Thymus (tissue), 11 donors: Measurements from ENCODE around the gene CDCA7. TPM values are rescaled to one million over a fixed set of nuclear protein-coding genes. Genes with fewer than 3 reads are reported as not detected.
"Not testable (repeated sequence)": the region's sequence is repeated elsewhere in the genome, so short reads cannot be mapped to it uniquely, and the experiment has no call there.

Experiments
- DNase-seq, 9 donors: peaks; one replicate each; pipeline ENCODE4 v3.0.0-alpha.2; 2013; ENCODE audit warnings: low spot score in 9 of 9, low read depth in 6 of 9, missing footprints in 1 of 9
- H3K27ac ChIP-seq, 2 donors: one replicate each; pipeline ENCODE4 v1.5.1; 2013; ENCODE audit warnings: control low read depth in 1 of 2, low read depth in 1 of 2, low read length in 1 of 2, mild to moderate bottlenecking in 1 of 2, moderate library complexity in 1 of 2
- H3K27me3 ChIP-seq, 2 donors: one replicate each; pipeline ENCODE4 v1.5.1; 2013; ENCODE audit warnings: low read length in 1 of 2; ENCODE audit not compliant: control insufficient read depth in 2 of 2, insufficient read depth in 1 of 2
- H3K36me3 ChIP-seq, 2 donors: one replicate each; pipeline ENCODE4 v1.5.1; 2013; ENCODE audit warnings: low read length in 1 of 2, mild to moderate bottlenecking in 1 of 2, moderate library complexity in 1 of 2; ENCODE audit not compliant: control insufficient read depth in 2 of 2, insufficient read depth in 2 of 2
- H3K4me1 ChIP-seq, 2 donors: one replicate each; pipeline ENCODE4 v1.5.1; 2013; ENCODE audit warnings: low read length in 2 of 2; ENCODE audit not compliant: control insufficient read depth in 2 of 2, insufficient read depth in 2 of 2
- H3K4me3 ChIP-seq, 2 donors: one replicate each; pipeline ENCODE4 v1.5.1; 2013; ENCODE audit warnings: low read length in 2 of 2, control low read depth in 1 of 2, mild to moderate bottlenecking in 1 of 2
- H3K9me3 ChIP-seq, 2 donors: one replicate each; pipeline ENCODE4 v1.5.1; 2013; ENCODE audit warnings: low read length in 1 of 2, mild to moderate bottlenecking in 1 of 2; ENCODE audit not compliant: control insufficient read depth in 2 of 2, insufficient read depth in 1 of 2
- WGBS: extraction: QIAGEN DNeasy Blood & Tissue Kit; methylation state at CpG from one replicate; pipeline ENCODE4 v1.1.7; 2013; 5-methylcytosine and 5-hydroxymethylcytosine counted together
- polyA plus RNA-seq: library from polyadenylated mRNA; stranded (reverse); fragments of 200-250 nt; gene quantifications from one replicate; pipeline ENCODE4 v1.2.3, GENCODE V29; 2013
- total RNA-seq: library from RNA; stranded (reverse); fragments of 120-200 nt; gene quantifications from one replicate; pipeline ENCODE4 v1.2.4, GENCODE V29; 2013
- donor health status: healthy.

The CDCA7 gene
- total and polyA plus RNA-seq, 2 donors, result 42.9 to 44.7 TPM

DNA sequence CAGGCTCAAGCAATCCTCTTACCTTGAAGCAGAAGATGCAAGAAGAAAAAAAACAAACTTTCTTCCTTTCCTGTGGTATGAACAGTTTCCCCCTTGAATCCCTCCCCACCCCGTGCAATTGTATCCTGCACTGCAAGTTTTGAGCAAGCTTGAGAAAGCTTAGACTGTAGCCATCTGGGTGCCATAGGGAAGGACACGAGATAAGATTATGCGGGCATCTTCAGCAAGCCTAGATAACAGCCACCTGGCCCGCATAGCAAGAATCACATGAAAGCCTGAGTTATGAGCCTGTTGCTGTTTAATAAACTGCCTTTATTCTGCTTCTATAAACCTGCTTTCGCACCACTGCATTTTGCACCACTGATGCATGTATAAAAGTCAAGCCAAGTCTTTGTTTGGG lies 27.3 kb upstream of the CDCA7 start:
- Histone ChIP-seq H3K36me3 (no peaks in the 10 kb centered on the region), H3K9me3 (peaks cover 3 to 13% of the 10 kb centered on the region in 2 donors), H3K4me3 (no peak overlapping the region), H3K27ac (no peak overlapping the region), H3K4me1 (no peaks in the 10 kb centered on the region), H3K27me3 (no peaks in the 10 kb centered on the region)
- 97% methylated on average over 5 of the region's 5 CpGs for whole genome bisulfite sequencing
- no peak for DNase-seq

DNA sequence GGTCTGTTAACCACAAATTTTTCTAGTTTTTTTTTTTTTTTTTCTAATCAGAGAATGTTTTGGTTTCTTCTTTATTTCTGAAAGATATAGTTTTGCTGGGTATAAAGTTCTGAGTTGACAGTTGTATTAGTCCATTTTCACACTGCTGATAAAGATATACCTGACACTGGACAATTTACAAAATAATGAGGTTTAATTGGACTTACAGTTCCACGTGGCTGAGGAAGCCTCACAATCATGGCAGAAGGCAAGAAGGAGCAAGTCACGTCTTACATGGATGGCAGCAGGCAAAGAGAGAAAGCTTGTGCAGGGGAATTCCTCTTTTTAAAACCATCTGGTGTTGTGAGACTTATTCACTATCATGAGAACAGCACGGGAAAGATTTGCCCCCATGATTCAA lies 21.7 kb upstream of the CDCA7 start:
- not testable (repeated sequence) for DNase-seq, H3K27ac ChIP-seq, H3K36me3 ChIP-seq, H3K27me3 ChIP-seq, H3K4me3 ChIP-seq, H3K4me1 ChIP-seq
- peaks cover 1 to 11% of the 10 kb centered on the region in 2 donors for H3K9me3 ChIP-seq
- 77% methylated on average over 3 of the region's 3 CpGs for WGBS

DNA sequence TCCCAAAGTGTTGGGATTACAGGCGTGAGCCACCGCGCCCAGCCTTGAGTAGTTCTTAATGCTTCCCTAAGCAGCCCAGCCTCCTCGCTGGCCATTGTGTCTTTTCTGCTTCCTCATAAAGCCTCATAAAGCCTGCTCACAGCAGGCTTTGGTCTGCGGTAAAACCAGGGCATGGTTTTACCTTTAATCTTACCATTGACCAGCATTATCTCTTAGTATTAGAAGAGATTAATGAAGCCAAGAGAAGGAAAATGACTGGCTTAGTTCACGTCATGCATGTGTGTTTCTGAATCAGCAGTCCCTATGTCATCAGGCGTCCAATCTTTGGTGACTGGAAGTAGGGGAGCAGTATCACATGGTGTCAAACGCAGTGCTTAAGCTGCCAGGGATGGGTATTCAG lies 14.9 kb upstream of the CDCA7 start:
- H3K9me3 ChIP-seq, result no peaks in the 10 kb centered on the region
- H3K4me1 ChIP-seq, result no peaks in the 10 kb centered on the region
- H3K27me3 ChIP-seq, result no peaks in the 10 kb centered on the region
- H3K36me3 ChIP-seq, result no peaks in the 10 kb centered on the region
- no peak for DNase-seq
- H3K4me3 ChIP-seq, result no peak overlapping the region
- over 99% methylated on average over 8 of the region's 8 CpGs for WGBS
- no peak overlapping the region for H3K27ac ChIP-seq

DNA sequence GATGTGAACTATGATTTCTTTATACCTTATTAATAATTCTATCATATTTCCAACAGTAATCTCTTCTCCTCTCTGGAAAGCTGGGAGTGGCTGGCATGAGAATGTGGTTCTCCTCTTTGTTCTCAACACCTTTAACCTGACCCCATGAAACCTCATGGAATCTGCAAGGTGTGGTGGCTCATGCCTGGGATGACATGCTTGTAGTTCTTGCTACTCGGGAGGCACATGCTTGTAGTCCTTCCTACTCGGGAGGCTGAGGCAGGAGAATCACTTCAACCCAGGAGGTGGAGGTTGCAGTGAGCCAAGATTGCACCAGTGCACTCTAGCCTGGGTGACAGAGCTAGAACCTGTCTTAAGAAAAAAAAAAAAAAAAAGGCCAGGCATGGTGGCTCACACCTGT lies 10.8 kb upstream of the CDCA7 start:
- no peak overlapping the region for H3K27ac ChIP-seq
- peaks cover 0 to 15% of the 10 kb centered on the region in 2 donors for H3K9me3 ChIP-seq
- H3K36me3 ChIP-seq, result no peaks in the 10 kb centered on the region
- no peak for DNase-seq
- no peaks in the 10 kb centered on the region for H3K27me3 ChIP-seq
- 97% methylated on average over 2 of the region's 2 CpGs for WGBS
- H3K4me1 ChIP-seq, result no peaks in the 10 kb centered on the region
- H3K4me3 ChIP-seq, result no peak overlapping the region

DNA sequence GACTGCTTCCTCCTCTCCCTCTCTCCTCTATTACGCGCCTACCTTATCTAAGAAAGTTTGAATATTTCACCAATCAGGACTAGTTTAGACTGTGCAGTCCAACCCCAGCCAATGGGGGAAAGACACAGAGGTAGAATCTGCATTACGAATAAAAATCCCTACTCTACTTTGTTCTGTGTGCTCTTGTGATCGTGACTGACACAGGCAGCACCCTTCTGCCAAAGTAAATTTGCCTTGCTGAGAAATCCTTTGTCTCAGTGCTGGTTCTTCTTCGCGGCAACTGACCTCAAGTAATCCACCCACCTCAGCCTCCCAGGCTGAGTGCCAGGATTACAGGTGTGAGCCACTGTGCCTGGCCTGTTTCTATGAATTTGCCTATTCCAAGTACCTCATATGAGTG lies 8.6 kb upstream of the CDCA7 start:
- Histone ChIP-seq H3K4me1 (peaks cover 2 to 5% of the 10 kb centered on the region in 2 donors), H3K9me3 (peaks cover 0 to 15% of the 10 kb centered on the region in 2 donors), H3K27ac (no peak overlapping the region), H3K4me3 (no peak overlapping the region), H3K27me3 (no peaks in the 10 kb centered on the region), H3K36me3 (no peaks in the 10 kb centered on the region)
- WGBS, result 93% methylated on average over 6 of the region's 6 CpGs
- DNase-seq, result no peak

DNA sequence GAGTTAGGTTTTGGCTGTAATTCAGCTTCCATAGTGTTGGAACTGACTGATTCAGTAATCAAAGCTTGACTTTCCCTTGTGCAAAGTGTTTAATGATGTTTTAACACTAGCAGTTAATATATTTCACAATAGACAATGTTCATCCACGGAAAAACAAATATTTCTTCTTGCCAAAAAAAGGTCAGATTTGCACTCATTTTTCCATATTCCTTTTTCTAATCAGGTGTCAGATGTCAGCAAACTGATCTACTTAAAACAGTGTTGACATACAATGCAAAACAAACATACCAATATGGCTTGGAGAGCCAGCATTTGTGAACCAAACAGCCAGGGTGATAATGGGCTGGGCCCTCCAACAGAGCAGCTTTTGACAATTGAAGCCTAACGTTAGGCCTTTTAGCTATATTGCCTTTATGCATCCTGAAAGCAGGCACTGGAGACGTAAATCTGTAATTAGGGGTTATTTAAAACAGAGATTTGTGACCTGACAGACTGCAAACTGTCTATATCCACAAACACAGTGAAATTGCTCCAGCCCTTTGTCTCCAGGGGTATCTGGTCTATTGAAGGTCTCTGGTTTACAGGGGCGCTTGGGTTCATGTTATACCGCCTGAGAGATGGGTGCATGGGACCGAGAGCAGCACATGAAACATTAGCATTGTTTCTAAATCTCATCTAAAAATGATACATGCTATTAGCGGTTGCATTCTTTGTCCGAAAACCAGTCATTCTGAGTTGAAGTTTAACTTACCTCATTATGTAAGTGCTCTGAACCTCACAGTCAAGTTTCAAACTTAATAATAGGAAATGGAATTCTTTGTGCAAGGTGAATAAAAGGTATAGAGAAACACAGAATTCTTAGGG lies 7.1 kb upstream of the CDCA7 start:
- DNase-seq, result no peak
- Histone ChIP-seq H3K27me3 (no peaks in the 10 kb centered on the region), H3K4me1 (peaks cover 2 to 5% of the 10 kb centered on the region in 2 donors), H3K9me3 (peaks cover 0 to 15% of the 10 kb centered on the region in 2 donors), H3K4me3 (no peak overlapping the region), H3K36me3 (no peaks in the 10 kb centered on the region), H3K27ac (no peak overlapping the region)
- WGBS, result 97% methylated on average over 8 of the region's 8 CpGs

DNA sequence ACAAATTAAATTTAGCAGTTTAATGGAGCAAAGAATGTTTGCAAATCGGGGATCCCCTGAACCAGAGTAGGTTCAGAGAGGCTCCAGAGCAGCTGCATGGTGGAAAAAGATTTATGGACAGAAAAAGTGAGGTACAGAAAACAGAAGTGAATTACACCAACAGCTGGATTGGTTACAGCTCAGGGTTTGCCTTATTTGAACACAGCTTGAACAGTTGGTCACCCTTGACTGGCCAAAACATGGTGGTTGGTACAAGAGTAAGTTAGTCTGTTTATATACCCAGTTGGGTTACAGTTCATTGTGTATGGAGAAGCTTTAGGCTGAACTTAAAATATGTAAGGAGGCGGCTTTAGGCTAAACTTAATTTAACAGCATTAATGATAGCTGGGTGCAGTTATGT lies 5.4 kb upstream of the CDCA7 start:
- Histone ChIP-seq H3K4me3 (no peak overlapping the region), H3K4me1 (peaks cover 8 to 10% of the 10 kb centered on the region in 2 donors), H3K27me3 (no peaks in the 10 kb centered on the region), H3K27ac (no peak overlapping the region), H3K36me3 (no peaks in the 10 kb centered on the region), H3K9me3 (peaks cover 0 to 15% of the 10 kb centered on the region in 2 donors)
- no peak for DNase-seq
- WGBS, result 83% methylated on average over 2 of the region's 2 CpGs

DNA sequence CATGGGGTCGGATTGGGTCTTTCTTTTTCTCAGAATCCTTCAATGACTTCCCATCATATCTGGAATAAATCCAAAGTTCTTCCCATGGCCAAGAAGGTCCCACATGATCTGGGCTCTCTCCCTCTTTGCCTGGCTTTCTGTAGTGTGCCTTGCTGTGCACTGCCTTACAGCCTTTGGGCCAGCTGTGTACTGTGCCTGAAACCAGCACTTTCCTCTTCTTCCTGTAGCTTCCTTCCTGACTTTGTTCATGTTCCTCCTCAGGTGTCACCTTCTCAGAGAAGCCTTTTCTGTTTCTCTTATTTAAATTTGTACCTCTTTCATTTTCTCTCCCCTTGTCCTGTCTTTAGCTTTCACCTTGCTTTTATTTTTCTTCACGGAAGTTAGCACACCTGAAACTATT lies 4.3 kb upstream of the CDCA7 start:
- peaks cover 8 to 11% of the 10 kb centered on the region in 2 donors for H3K4me1 ChIP-seq
- 90% methylated on average over 2 of the region's 2 CpGs for WGBS
- no peaks in the 10 kb centered on the region for H3K27me3 ChIP-seq
- no peak overlapping the region for H3K4me3 ChIP-seq
- no peak for DNase-seq
- H3K36me3 ChIP-seq, result no peaks in the 10 kb centered on the region
- H3K27ac ChIP-seq, result no peak overlapping the region
- H3K9me3 ChIP-seq, result peaks cover 0 to 14% of the 10 kb centered on the region in 2 donors

DNA sequence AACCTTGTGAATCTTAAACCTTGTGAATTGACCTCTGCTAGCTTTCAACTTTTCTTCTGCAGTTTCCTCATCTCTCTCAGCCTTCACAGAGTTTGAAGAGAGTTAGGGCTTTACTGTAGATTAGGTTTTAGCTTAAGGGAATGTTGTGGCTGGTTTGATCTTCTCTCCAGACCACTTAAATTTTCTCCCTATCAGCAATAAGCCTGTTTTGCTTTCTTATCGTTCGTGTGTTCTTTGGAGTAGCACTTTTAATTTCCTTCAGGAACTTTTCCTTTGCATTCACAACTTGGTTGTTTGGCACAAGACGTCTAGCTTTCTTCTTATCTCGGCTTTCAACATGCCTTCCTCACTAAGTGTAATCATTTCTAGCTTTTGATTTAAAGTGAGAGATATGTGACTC lies 2.8 kb upstream of the CDCA7 start:
- H3K4me3 ChIP-seq, result no peak overlapping the region
- H3K9me3 ChIP-seq, result no peaks in the 10 kb centered on the region
- 93% methylated on average over 4 of the region's 4 CpGs for WGBS
- H3K27ac ChIP-seq, result no peak overlapping the region
- no peaks in the 10 kb centered on the region for H3K27me3 ChIP-seq
- no peaks in the 10 kb centered on the region for H3K36me3 ChIP-seq
- H3K4me1 ChIP-seq, result peaks cover 8 to 19% of the 10 kb centered on the region in 2 donors
- no peak for DNase-seq
